ENCODE data around the gene C20orf141.

C20orf141 gene

GRCh38 chr20:2838847-2839671, 24.3 kb downstream of the C20orf141 start:
- H3K79me2 ChIP-seq (ENCODE audit: insufficient read depth, low read length): no peaks in the 10 kb centered on the region
- no peak overlapping the region for H3K4me3 ChIP-seq (ENCODE audit: low read depth in 1 of 2, low read length in 2 of 2)

GRCh38 chr20:2839732-2840137, 24.9 kb downstream of the C20orf141 start:
- Histone ChIP-seq H3K27me3 (ENCODE audit: insufficient read depth, low read length, poor library complexity) (no peaks in the 10 kb centered on the region), H3K4me1 (ENCODE audit: insufficient read depth, low read length) (peaks cover 22% of the 10 kb centered on the region), H3K79me2 (ENCODE audit: insufficient read depth, low read length) (no peaks in the 10 kb centered on the region), H3K9ac (ENCODE audit: low read depth, low read length) (peak overlapping the region; percentile 61; the same call in 1 of the 2 replicates), H3K4me3 (ENCODE audit: low read depth in 1 of 2, low read length in 2 of 2) (peak overlapping the region in 1 of 2 experiments; percentile 80; a peak in 2 of 4 replicates), H4K20me1 (ENCODE audit: insufficient read depth, low read length) (no peaks in the 10 kb centered on the region), H2AFZ (ENCODE audit: low read depth, low read length) (peak overlapping the region; percentile 100), H3K9me3 (ENCODE audit: insufficient read depth, low read length, severe bottlenecking) (no peaks in the 10 kb centered on the region), H3K36me3 (ENCODE audit: insufficient read depth, low read length) (no peaks in the 10 kb centered on the region), H3K27ac (ENCODE audit: low read length) (no peak overlapping the region), H3K4me2 (ENCODE audit: insufficient read depth, low read length) (peak overlapping the region; percentile 95)
- no peak for TF ChIP-seq EZH2 (IDR thresholded peaks at IDR 0.05; ENCODE audit: borderline replicate concordance, low read depth, low read length, severe bottlenecking)
- DNase-seq (peak; percentile 5), ATAC-seq (ENCODE audit: insufficient read depth, low read depth) (no peak)

More at GRCh38 chr20:2838847-2839671, 24.3 kb downstream of the C20orf141 start:
- Histone ChIP-seq H3K4me1 (ENCODE audit: insufficient read depth, low read length) (peaks cover 22% of the 10 kb centered on the region), H3K9me3 (ENCODE audit: insufficient read depth, low read length, severe bottlenecking) (no peaks in the 10 kb centered on the region), H3K9ac (ENCODE audit: low read depth, low read length) (no peak overlapping the region), H3K27me3 (ENCODE audit: insufficient read depth, low read length, poor library complexity) (peaks cover 4% of the 10 kb centered on the region), H3K36me3 (ENCODE audit: insufficient read depth, low read length) (no peaks in the 10 kb centered on the region), H3K4me2 (ENCODE audit: insufficient read depth, low read length) (peak overlapping the region; percentile 95; the same call in 1 of the 2 replicates), H4K20me1 (ENCODE audit: insufficient read depth, low read length) (no peaks in the 10 kb centered on the region), H2AFZ (ENCODE audit: low read depth, low read length) (no peak overlapping the region), H3K27ac (ENCODE audit: low read length) (no peak overlapping the region)
- TF ChIP-seq CTCF (IDR thresholded peaks at IDR 0.05; ENCODE audit: borderline replicate concordance, extremely low read depth, low read length, poor library complexity, severe bottlenecking) (no peak), EZH2 (IDR thresholded peaks at IDR 0.05; ENCODE audit: borderline replicate concordance, low read depth, low read length, severe bottlenecking) (no peak)
- ATAC-seq (ENCODE audit: insufficient read depth, low read depth): no peak
- DNase-seq: peak; percentile 3

- ATAC-seq (ENCODE audit: insufficient read depth, low read depth): peak; percentile 99
- TF ChIP-seq EZH2 (IDR thresholded peaks at IDR 0.05; ENCODE audit: borderline replicate concordance, low read depth, low read length, severe bottlenecking): no peak
- no peak for TF ChIP-seq CTCF (IDR thresholded peaks at IDR 0.05; ENCODE audit: borderline replicate concordance, extremely low read depth, low read length, poor library complexity, severe bottlenecking)
- H3K9me3 ChIP-seq (ENCODE audit: insufficient read depth, low read length, severe bottlenecking): no peaks in the 10 kb centered on the region
- no peaks in the 10 kb centered on the region for H3K36me3 ChIP-seq (ENCODE audit: insufficient read depth, low read length)
- H3K4me3 ChIP-seq (ENCODE audit: low read depth in 1 of 2, low read length in 2 of 2): peak within 1 kb of the TSS; percentile 50 to 80; a peak in 3 of 4 replicates
- peak within 1 kb of the TSS; percentile 61 for H3K9ac ChIP-seq (ENCODE audit: low read depth, low read length)
- peak within 1 kb of the TSS; percentile 76 for H3K27ac ChIP-seq (ENCODE audit: low read length)
- peak within 1 kb of the TSS; percentile 100 for H2AFZ ChIP-seq (ENCODE audit: low read depth, low read length)
- no peaks in the 10 kb centered on the region for H4K20me1 ChIP-seq (ENCODE audit: insufficient read depth, low read length)
- H3K79me2 ChIP-seq (ENCODE audit: insufficient read depth, low read length): no peaks in the 10 kb centered on the region
- H3K27me3 ChIP-seq (ENCODE audit: insufficient read depth, low read length, poor library complexity): no peaks in the 10 kb centered on the region
- H3K4me2 ChIP-seq (ENCODE audit: insufficient read depth, low read length): peak within 1 kb of the TSS; percentile 95
- DNase-seq: peak; percentile 88
- H3K4me1 ChIP-seq (ENCODE audit: insufficient read depth, low read length): peaks cover 22% of the 10 kb centered on the region
Observed at GRCh38 chr20:2840138-2840966, 25.6 kb downstream of the C20orf141 start, which contains the start of the genes PCED1A and VPS16. PCED1A (minus strand) TSS chr20:2840655; CDS start chr20:2839912, 743 bp downstream. VPS16 (plus strand) TSS chr20:2840745; CDS start chr20:2840775, 30 bp downstream.
